Uterus (tissue), 4 donors: Measurements from ENCODE around the gene WDR86. TPM values are rescaled to one million over a fixed set of nuclear protein-coding genes. Genes with fewer than 3 reads are reported as not detected.
A peak's percentile ranks its signal among the peaks of the same experiment; 100 is the strongest.

Experiments
- DNase-seq, 2 donors: peaks; one replicate each; pipeline ENCODE4 v3.0.0-alpha.2; 2019 to 2020
- H3K27ac ChIP-seq, 2 donors: fragments of 200-600 bp; sonication (generic); 1 replicate in 1 of 2; 2 replicates in 1 of 2; pipeline ENCODE4 v1.5.1; 2016 to 2018
- H3K27me3 ChIP-seq, 2 donors: fragments of 200-600 bp; sonication (generic); one replicate each; pipeline ENCODE4 v1.5.1; 2018 to 2019; ENCODE audit warnings: control low read depth in 1 of 2
- H3K36me3 ChIP-seq, 2 donors: fragments of 200-600 bp; sonication (generic); one replicate each; pipeline ENCODE4 v1.5.1; 2019; ENCODE audit warnings: control low read depth in 1 of 2
- H3K4me1 ChIP-seq, 2 donors: fragments of 200-600 bp; sonication (generic); one replicate each; pipeline ENCODE4 v1.5.1; 2018 to 2019; ENCODE audit warnings: control low read depth in 1 of 2
- H3K4me3 ChIP-seq, 2 donors: fragments of 200-600 bp; sonication (generic); 1 replicate in 1 of 2; 2 replicates in 1 of 2; pipeline ENCODE4 v1.5.1; 2018 to 2019; ENCODE audit warnings: mild to moderate bottlenecking in 1 of 2
- H3K9me3 ChIP-seq, 2 donors: fragments of 200-600 bp; sonication (generic); one replicate each; pipeline ENCODE4 v1.5.1; 2019; ENCODE audit warnings: control low read depth in 1 of 2
- POLR2A ChIP-seq, 2 donors: fragments of 450-650 bp; IDR thresholded peaks; one replicate each; pipeline ENCODE4 v1.6.1; 2016; ENCODE audit warnings: antibody characterized with exemption in 2 of 2, mild to moderate bottlenecking in 1 of 2, moderate library complexity in 1 of 2
- intact Hi-C: fragments of 100-400 bp; cut with DNase I; formaldehyde crosslinking; loops from one replicate; pipeline ENCODE4 v1.15.1; 2023; ENCODE audit warnings: low total_unique reads
- total RNA-seq, 4 donors: library from RNA; depleted of rRNA in 3 of 4; stranded (reverse); fragments of >200 nt in 3 of 4; gene quantifications; one replicate each; pipeline versions ENCODE4 v1.1.0 to v1.2.4, GENCODE V29; 2014 to 2023
- TF ChIP-seq, protein P1 (sequence below), 4 experiments: fragments of 200-600 bp in 2 of 4; fragments of 450-650 bp in 2 of 4; sonication (generic) in 2 of 4; IDR thresholded peaks; one replicate each; pipeline ENCODE4 v1.5.1; 2016 to 2019; ENCODE audit warnings: antibody characterized with exemption in 4 of 4, mild to moderate bottlenecking in 2 of 4, moderate library complexity in 1 of 4
- donor health status: DM: yes; HTN: yes; CAD: no.

WDR86 gene
- total RNA-seq, 4 donors from 2014 or later: 3.2 to 100 (median 53.4) TPM

DNA sequence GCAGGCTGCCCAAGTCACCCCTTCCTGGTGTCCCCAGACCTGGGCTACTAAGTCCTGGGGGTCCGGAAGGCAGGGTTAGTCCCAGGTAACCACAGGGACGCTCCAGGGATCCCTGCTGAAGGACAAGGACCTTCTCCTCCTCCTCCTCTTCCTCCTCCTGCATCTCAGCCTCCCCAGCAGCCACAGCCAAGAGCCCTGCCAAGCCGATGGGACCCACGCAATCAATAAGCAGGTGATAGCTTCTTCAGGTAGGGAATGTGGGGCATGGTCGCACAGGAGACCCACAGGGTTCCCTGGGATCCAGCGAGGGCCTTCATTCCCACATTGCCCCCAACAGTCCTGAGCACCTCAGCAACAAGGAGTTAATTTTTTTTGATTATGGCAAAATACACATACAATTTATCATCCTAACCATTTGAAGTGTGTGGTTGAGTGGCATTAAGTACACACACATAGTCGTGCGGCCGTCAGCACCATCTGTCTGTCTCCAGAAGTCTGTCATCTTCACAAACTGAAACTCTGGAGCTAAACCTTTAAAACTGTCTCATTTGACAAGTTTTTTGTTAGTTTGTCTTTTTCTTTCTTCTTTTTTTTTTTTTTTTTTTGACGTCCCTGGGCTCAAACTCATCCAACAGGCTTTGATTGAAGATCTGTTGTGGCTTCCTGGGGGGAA lies 18.0 kb upstream of the WDR86 start:
- Histone ChIP-seq H3K27me3 (no peaks in the 10 kb centered on the region), H3K9me3 (no peaks in the 10 kb centered on the region), H3K4me3 (no peak overlapping the region), H3K4me1 (peaks cover 19 to 26% of the 10 kb centered on the region in 2 donors), H3K27ac (peak overlapping the region; percentile 87 to 88), H3K36me3 (no peaks in the 10 kb centered on the region)
- TF ChIP-seq POLR2A (IDR thresholded peaks at IDR 0.05): no peak
- intact Hi-C loops: no loop called here
- peak; percentile 27 to 36 for DNase-seq

DNA sequence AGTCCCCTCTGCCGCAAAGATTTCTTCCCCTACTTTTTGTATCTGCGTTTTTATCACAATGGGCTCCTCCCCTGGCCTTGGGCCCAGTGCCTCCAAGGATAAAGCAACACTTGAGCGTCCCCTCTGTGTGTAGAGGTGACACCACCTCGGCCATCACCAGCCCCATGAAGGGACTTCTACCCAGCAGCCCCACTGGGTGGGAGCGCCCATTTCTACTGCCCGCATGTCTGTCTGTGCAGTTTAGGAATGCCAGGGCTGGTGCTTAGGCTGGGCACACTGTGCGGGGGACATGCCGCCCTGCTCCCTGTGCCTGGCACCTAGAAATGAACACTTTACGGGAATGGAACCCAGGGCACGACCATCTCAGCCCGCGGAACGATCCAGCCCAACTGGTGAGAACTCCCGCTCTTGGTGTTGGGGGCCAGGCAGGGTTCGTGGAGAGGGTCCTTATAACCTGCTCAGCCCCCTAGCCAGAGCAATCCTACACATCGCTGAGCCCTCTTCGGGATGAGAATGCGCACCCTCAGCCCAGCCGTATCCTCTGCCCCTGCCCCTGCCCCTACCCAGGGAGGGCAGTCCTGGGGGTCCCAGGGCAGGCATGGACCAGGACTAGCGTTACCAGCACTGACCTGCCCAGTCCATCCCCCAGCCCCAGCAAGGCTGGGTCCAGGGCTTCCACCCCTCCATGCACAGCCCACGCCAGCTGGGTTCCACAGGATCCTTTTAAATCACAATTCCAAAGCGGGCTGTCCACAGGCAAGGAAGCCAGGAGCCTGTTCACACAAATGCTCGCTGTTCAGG lies 17.3 kb upstream of the WDR86 start:
- DNase-seq: no peak
- Histone ChIP-seq H3K4me1 (peaks cover 19 to 26% of the 10 kb centered on the region in 2 donors), H3K27ac (peak overlapping the region; percentile 87 to 88), H3K4me3 (no peak overlapping the region), H3K9me3 (no peaks in the 10 kb centered on the region), H3K27me3 (no peaks in the 10 kb centered on the region), H3K36me3 (no peaks in the 10 kb centered on the region)
- intact Hi-C loops: no loop called here
- TF ChIP-seq POLR2A (IDR thresholded peaks at IDR 0.05): no peak
- TF ChIP-seq, protein P1, sequence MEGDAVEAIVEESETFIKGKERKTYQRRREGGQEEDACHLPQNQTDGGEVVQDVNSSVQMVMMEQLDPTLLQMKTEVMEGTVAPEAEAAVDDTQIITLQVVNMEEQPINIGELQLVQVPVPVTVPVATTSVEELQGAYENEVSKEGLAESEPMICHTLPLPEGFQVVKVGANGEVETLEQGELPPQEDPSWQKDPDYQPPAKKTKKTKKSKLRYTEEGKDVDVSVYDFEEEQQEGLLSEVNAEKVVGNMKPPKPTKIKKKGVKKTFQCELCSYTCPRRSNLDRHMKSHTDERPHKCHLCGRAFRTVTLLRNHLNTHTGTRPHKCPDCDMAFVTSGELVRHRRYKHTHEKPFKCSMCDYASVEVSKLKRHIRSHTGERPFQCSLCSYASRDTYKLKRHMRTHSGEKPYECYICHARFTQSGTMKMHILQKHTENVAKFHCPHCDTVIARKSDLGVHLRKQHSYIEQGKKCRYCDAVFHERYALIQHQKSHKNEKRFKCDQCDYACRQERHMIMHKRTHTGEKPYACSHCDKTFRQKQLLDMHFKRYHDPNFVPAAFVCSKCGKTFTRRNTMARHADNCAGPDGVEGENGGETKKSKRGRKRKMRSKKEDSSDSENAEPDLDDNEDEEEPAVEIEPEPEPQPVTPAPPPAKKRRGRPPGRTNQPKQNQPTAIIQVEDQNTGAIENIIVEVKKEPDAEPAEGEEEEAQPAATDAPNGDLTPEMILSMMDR (IDR thresholded peaks at IDR 0.05): no peak

DNA sequence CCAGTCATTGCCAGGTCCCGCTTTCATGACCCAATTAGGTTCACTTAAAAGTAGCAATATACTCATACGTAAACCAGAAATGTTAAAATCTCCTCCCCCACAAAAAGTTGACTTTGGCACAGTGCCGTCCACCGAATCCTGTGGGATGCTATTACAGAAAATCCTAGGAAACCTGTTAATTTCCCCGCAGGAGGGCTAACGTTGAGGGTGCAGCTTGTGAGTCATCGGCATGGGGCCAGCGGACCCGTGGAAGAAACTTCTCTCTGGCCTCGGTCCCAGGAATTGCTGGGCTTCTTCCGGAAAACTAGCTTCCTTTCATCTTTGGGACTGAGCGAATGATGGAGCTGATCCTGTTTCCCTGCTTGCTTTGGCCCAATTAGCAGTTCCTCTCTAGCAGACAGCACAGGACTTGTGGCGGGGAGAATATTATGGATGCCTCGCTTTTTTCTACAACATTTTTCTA lies 16.6 kb upstream of the WDR86 start:
- peak; percentile 93 to 95 for DNase-seq
- peak overlapping the region; percentile 87 to 88 for H3K27ac ChIP-seq
- intact Hi-C loops: no loop called here
- H3K4me3 ChIP-seq: no peak overlapping the region
- H3K27me3 ChIP-seq: no peaks in the 10 kb centered on the region
- TF ChIP-seq POLR2A (IDR thresholded peaks at IDR 0.05): no peak
- TF ChIP-seq, protein P1 (IDR thresholded peaks at IDR 0.05): no peak
- H3K9me3 ChIP-seq: no peaks in the 10 kb centered on the region
- H3K36me3 ChIP-seq: no peaks in the 10 kb centered on the region
- peaks cover 19 to 26% of the 10 kb centered on the region in 2 donors for H3K4me1 ChIP-seq

DNA sequence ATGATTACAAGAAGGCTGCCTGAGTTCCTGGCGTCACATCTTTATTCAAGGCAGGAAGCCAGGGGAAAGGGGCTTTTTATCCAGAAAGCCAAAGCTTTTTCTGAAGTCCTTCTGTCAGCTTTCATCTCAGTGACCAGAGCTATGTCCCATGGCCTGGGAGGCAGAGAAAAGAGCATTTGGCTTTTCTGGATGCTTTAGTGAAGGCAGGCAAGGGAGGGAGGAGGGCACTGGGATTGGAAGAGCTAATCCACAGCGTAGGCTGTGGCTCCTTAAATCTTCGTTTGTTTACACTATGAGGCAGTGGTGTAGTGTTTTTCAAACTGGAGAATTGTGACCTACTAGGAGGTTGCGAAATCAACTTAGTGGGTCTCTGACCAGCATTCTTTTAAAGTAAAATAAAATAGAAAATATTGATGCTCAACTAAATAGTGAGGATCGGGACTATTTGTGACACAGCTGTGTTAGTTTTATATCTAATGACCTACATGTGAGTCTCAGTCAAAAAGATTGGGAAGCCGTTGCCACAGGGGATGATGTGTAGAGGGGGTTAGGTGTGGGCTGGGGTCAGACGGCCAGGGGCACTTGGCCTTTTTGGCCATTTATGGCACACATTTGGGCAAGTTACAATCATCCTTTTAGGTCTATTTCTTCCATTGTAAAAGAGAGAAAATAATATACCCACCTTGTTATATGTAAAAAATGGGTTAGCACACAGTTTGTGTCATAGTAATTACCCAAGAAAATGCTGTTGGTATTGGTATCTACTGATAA lies 16.0 kb upstream of the WDR86 start:
- TF ChIP-seq POLR2A (IDR thresholded peaks at IDR 0.05): no peak
- TF ChIP-seq, protein P1 (IDR thresholded peaks at IDR 0.05): no peak
- no peaks in the 10 kb centered on the region for H3K36me3 ChIP-seq
- no peak overlapping the region for H3K4me3 ChIP-seq
- H3K27me3 ChIP-seq: no peaks in the 10 kb centered on the region
- H3K4me1 ChIP-seq: peaks cover 19 to 26% of the 10 kb centered on the region in 2 donors
- no peak for DNase-seq
- no peaks in the 10 kb centered on the region for H3K9me3 ChIP-seq
- intact Hi-C loops: no loop called here
- H3K27ac ChIP-seq: peak overlapping the region; percentile 87 to 88

DNA sequence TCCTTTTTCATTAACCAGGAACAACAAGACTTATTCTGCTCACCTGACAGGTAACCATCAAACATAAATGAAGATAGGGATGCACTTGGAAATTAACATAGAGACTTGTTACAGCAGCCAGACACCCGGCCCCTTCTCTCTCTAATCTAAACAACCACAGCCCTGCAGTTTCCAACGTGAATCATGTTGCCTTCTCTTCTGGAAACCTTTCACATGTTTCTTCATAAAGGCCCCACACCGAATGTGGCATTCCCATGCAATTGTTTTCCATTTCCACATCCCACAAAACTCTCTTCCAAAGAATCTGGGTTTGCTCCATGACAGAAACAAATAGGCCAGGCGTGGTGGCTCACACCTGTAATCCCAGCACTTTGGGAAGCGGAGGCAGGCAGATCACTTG lies 15.0 kb upstream of the WDR86 start:
- no peak for TF ChIP-seq POLR2A (IDR thresholded peaks at IDR 0.05)
- TF ChIP-seq, protein P1 (IDR thresholded peaks at IDR 0.05): no peak
- Histone ChIP-seq H3K36me3 (no peaks in the 10 kb centered on the region), H3K9me3 (no peaks in the 10 kb centered on the region), H3K4me1 (peaks cover 13 to 26% of the 10 kb centered on the region in 2 donors), H3K27me3 (no peaks in the 10 kb centered on the region), H3K27ac (peak overlapping the region; percentile 87 to 88), H3K4me3 (no peak overlapping the region)
- DNase-seq: no peak
- intact Hi-C loops: no loop called here
